K562 (cell line): ENCODE measurements around the gene ACR. TPM values are rescaled to one million over a fixed set of nuclear protein-coding genes. Genes with fewer than 3 reads are reported as not detected.
"Not testable (repeated sequence)": the region's sequence is repeated elsewhere in the genome, so short reads cannot be mapped to it uniquely, and the experiment has no call there.

ENCODE experiments used
- ATAC-seq: fragments of 200-7000 bp; cut with Tn5 transposase; 3 replicates; pipeline ENCODE4 v1.9.1; 2020; ENCODE audit warnings: moderate library complexity
- BruUV-seq: library from RNA; stranded (reverse); fragments of 400-500 nt; replicated peaks from 2 replicates; lab custom pipeline; 2021; lab: Mats Ljungman, UMichigan
- CTCF ChIA-PET: fragments of 300-600 bp; formaldehyde crosslinking; extraction: SDS; loops from one replicate; lab custom pipeline; 2021; ENCODE audit warnings: low intra/inter-chr PET ratio; lab: Yijun Ruan, JAX
- POLR2A ChIA-PET: fragments of 300-600, 350-650 bp; sonication (Branson Sonifier 250); formaldehyde crosslinking; extraction: SDS; loops from one replicate; lab custom pipeline; 2021; ENCODE audit warnings: antibody characterized with exemption, inconsistent platforms; lab: Yijun Ruan, JAX
- DNase-seq, 4 experiments: peaks; one replicate each; pipeline versions ENCODE4 v3.0.0 to v3.0.0-alpha.2; 2011 to 2018; ENCODE audit warnings: low spot score in 3 of 4, mixed read lengths in 3 of 4; ENCODE audit errors: extremely low read depth in 1 of 4
- FAIRE-seq: peaks from 2 replicates; lab custom pipeline; 2011; peaks lifted over from hg19 to GRCh38; lab: Jason Lieb, UNC
- H2AFZ ChIP-seq: 2 replicates; pipeline ENCODE4 v1.6.0; 2011; ENCODE audit warnings: low read depth, low read length, control low read depth, inconsistent platforms
- H3K27ac ChIP-seq: fragments of 200-600 bp; 3 replicates; pipeline ENCODE4 v1.8.0; 2011; ENCODE audit warnings: low read depth, mild to moderate bottlenecking, control low read depth, inconsistent platforms, low read length, moderate library complexity, mixed read lengths; ENCODE audit errors: extremely low read depth
- H3K27me3 ChIP-seq, 2 experiments: fragments of 300-600 bp in 1 of 2; 2 replicates in 1 of 2; 3 replicates in 1 of 2; pipeline versions ENCODE4 v1.6.0 to v1.8.0; 2011; ENCODE audit warnings: inconsistent platforms in 2 of 2, low read length in 2 of 2, mild to moderate bottlenecking in 1 of 2, mixed read lengths in 1 of 2, moderate library complexity in 1 of 2; ENCODE audit not compliant: control insufficient read depth in 2 of 2, insufficient read depth in 2 of 2
- H3K36me3 ChIP-seq: fragments of 300-600 bp; 3 replicates; pipeline ENCODE4 v1.8.0; 2011; ENCODE audit warnings: mild to moderate bottlenecking, low read length, inconsistent platforms; ENCODE audit not compliant: control insufficient read depth, insufficient read depth
- H3K4me1 ChIP-seq, 2 experiments: fragments of 200-600 bp in 1 of 2; replicated peaks in 1 of 2; 2 replicates in 1 of 2; 3 replicates in 1 of 2; pipeline versions ENCODE4 v1.5.1 to v1.8.0; 2011; ENCODE audit warnings: inconsistent platforms in 2 of 2, low read length in 2 of 2, mild to moderate bottlenecking in 1 of 2, mixed read lengths in 1 of 2, moderate library complexity in 1 of 2; ENCODE audit not compliant: control insufficient read depth in 2 of 2, insufficient read depth in 2 of 2
- H3K4me2 ChIP-seq: 2 replicates; pipeline ENCODE4 v1.6.1; 2011; ENCODE audit warnings: low read length, control low read depth, inconsistent platforms, mixed read lengths; ENCODE audit not compliant: insufficient read depth
- H3K4me3 ChIP-seq: fragments of 200-600 bp; sonication (generic), shearing (Covaris generic); 2 replicates; pipeline ENCODE4 v1.5.1; 2016; ENCODE audit warnings: control low read depth, inconsistent platforms
- H3K79me2 ChIP-seq: fragments of 200-600 bp; 3 replicates; pipeline ENCODE4 v1.8.0; 2011; ENCODE audit warnings: low read length, inconsistent platforms; ENCODE audit not compliant: control insufficient read depth, insufficient read depth
- H3K9ac ChIP-seq, 2 experiments: 2 replicates each; pipeline versions ENCODE4 v1.6.0 to v1.6.1; 2011; ENCODE audit warnings: low read depth in 2 of 2, low read length in 2 of 2, control low read depth in 1 of 2, inconsistent platforms in 1 of 2, mild to moderate bottlenecking in 1 of 2, mixed read lengths in 1 of 2; ENCODE audit not compliant: insufficient read depth in 1 of 2
- H3K9me1 ChIP-seq: one replicate; pipeline ENCODE4 v1.6.0; 2011; ENCODE audit warnings: inconsistent platforms, mild to moderate bottlenecking, low read length, moderate library complexity; ENCODE audit not compliant: control insufficient read depth, insufficient read depth
- H3K9me3 ChIP-seq: replicated peaks from 2 replicates; pipeline ENCODE4 v1.5.1; 2011; ENCODE audit warnings: low read depth, low read length, inconsistent platforms; ENCODE audit not compliant: control insufficient read depth, insufficient read depth
- H4K20me1 ChIP-seq: replicated peaks from 2 replicates; pipeline ENCODE4 v1.6.1; 2011; ENCODE audit warnings: low read length, inconsistent platforms, mixed read lengths; ENCODE audit not compliant: control insufficient read depth, insufficient read depth
- ATF3 ChIP-seq, 2 experiments: fragments of 450-650 bp in 1 of 2; sonication (generic) in 1 of 2; formaldehyde crosslinking in 1 of 2; IDR thresholded peaks in 1 of 2; conservative IDR thresholded peaks in 1 of 2; 2 replicates each; pipeline versions ENCODE4 v1.6.1 to v1.8.1; 2016 to 2023; ENCODE audit warnings: mild to moderate bottlenecking in 2 of 2, moderate library complexity in 2 of 2, inconsistent platforms in 1 of 2, missing genetic modification reagents in 1 of 2
- CREM ChIP-seq: IDR thresholded peaks from 2 replicates; pipeline ENCODE4 v1.6.1; 2014; ENCODE audit warnings: antibody characterized with exemption, low read depth
- CXXC5 ChIP-seq: fragments of 250-450 bp; sonication (Bioruptor Pico); IDR thresholded peaks from 2 replicates; pipeline ENCODE4 v1.8.0; 2022; ENCODE audit warnings: inconsistent platforms, mild to moderate bottlenecking, moderate library complexity
- FOSL1 ChIP-seq: fragments of 200-800 bp; sonication (Bioruptor generic); conservative IDR thresholded peaks from 2 replicates; pipeline ENCODE4 v1.6.1; 2016; ENCODE audit warnings: missing genetic modification characterization, missing compliant biosample characterization
- JUND ChIP-seq, 2 experiments: IDR thresholded peaks; 2 replicates in 1 of 2; 3 replicates in 1 of 2; pipeline ENCODE4 v1.6.1; 2011; ENCODE audit warnings: borderline replicate concordance in 2 of 2, low read depth in 2 of 2, low read length in 2 of 2, improper control_type of control experiment in 1 of 2, missing biosample characterization in 1 of 2, missing genetic modification characterization in 1 of 2, missing genetic modification reagents in 1 of 2
- MAFK ChIP-seq: IDR thresholded peaks from 2 replicates; pipeline ENCODE4 v1.6.1; 2011; ENCODE audit warnings: low read length, improper control_type of control experiment
- NFIC ChIP-seq: fragments of 450-650 bp; IDR thresholded peaks from 2 replicates; pipeline ENCODE4 v1.6.1; 2017; ENCODE audit warnings: mild to moderate bottlenecking, inconsistent platforms
- WGBS: fragments of 100-300 bp; shearing (Covaris generic); methylation state at CpG from one replicate; pipeline ENCODE4 v1.1.6; 2016; ENCODE audit warnings: low coverage, mixed read lengths; ENCODE audit not compliant: insufficient coverage; ENCODE audit errors: missing lambda C conversion rate; 5-methylcytosine and 5-hydroxymethylcytosine counted together
- in situ Hi-C: fragments of 300-500 bp; cut with MboI; formaldehyde crosslinking; loops from 4 replicates; pipeline ENCODE4 v1.15.0; 2018; ENCODE audit warnings: inconsistent platforms, mixed read lengths
- intact Hi-C: fragments of 100-400 bp; cut with micrococcal nuclease; formaldehyde crosslinking; loops from 2 replicates; pipeline ENCODE4 v1.14.2; 2022
- polyA plus RNA-seq, 8 experiments: library from polyadenylated mRNA; depleted of rRNA in 4 of 8; stranded (reverse) in 5 of 8; unstranded in 3 of 8; fragments of >200 nt; fragmentation: Nextera tagmentation in 2 of 8; fragmentation: Illumina TruSeq in 1 of 8; extraction: Ambion mirVana in 2 of 8; extraction: Trizol in 1 of 8; gene quantifications; 2 replicates each; pipeline versions ENCODE4 v1.2.1 to v1.2.3, GENCODE V29; 2011 to 2014; ENCODE audit warnings: inconsistent platforms in 1 of 8, missing spikeins in 1 of 8
- total RNA-seq, 7 experiments: library from RNA; depleted of rRNA in 6 of 7; stranded (reverse); fragments of >200 nt in 6 of 7; fragmentation: Illumina TruSeq in 2 of 7; extraction: Trizol in 2 of 7; gene quantifications; 2 replicates each; pipeline versions ENCODE4 v1.2.1 to v1.2.3, GENCODE V29; 2011 to 2021; ENCODE audit warnings: low replicate concordance in 1 of 7
- TF ChIP-seq, protein P1 (sequence below): fragments of 200-600 bp; sonication (generic); IDR thresholded peaks from one replicate; pipeline ENCODE4 v1.6.1; 2012; ENCODE audit warnings: mild to moderate bottlenecking, low read depth, low read length, inconsistent platforms

ACR gene
- total and polyA plus RNA-seq, 9 of the 15 experiments (the other 6 are each of a cell fraction or from before 2014, with no cell fraction given) = not detected

DNA sequence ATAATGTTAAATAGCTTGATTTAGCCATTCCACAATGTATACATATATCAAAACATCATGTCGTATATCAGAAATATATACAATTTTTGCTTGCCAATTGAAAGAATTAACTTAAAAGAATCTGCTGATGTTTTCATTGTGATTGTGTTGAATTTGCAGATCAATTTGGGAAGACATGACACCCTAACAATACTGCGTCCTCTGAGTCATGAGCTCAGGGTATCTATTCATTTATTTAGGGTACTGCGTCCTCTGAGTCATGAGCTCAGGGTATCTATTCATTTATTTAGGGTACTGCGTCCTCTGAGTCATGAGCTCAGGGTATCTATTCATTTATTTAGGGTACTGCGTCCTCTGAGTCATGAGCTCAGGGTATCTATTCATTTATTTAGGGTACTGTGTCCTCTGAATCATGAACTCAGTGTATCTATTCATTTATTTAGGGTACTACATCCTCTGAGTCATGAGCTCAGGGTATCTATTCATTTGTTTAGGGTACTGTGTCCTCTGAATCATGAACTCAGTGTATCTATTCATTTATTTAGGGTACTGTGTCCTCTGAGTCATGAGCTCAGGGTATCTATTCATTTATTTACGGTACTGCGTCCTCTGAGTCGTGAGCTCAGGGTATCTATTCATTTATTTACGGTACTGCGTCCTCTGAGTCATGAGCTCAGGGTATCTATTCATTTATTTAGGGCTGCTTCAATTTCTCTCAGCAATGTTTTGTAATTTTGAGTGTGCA, 21.8 kb downstream of the ACR start:
- FAIRE-seq; H3K4me1 ChIP-seq; H3K36me3 ChIP-seq; in situ Hi-C loops; intact Hi-C loops; H3K9me1 ChIP-seq; H3K4me3 ChIP-seq; H3K27me3 ChIP-seq; H3K9me3 ChIP-seq; H3K27ac ChIP-seq; H2AFZ ChIP-seq; BruUV-seq; H3K9ac ChIP-seq; CTCF ChIA-PET; H4K20me1 ChIP-seq; POLR2A ChIA-PET; H3K4me2 ChIP-seq; ATAC-seq; H3K79me2 ChIP-seq; TF ChIP-seq JUND (tag; IDR thresholded peaks at IDR 0.05; ENCODE audit: borderline replicate concordance, low read depth, low read length); ATF3 (CRISPR knock-in tag; conservative IDR thresholded peaks at IDR 0.05): not testable (repeated sequence)
- peak in 1 of 4 experiments; percentile 42 for DNase-seq
- WGBS = 17% methylated on average over 8 of the region's 10 CpGs
- TF ChIP-seq CXXC5 (CRISPR knock-in tag) (peak; percentile 83), FOSL1 (tag) (peak; percentile 60), JUND (IDR thresholded peaks at IDR 0.05; ENCODE audit: borderline replicate concordance, low read depth, low read length) (0 out of 2 replicates have a peak, but pooled peaks have one; percentile 11), MAFK (peak; percentile 31; the same call in 1 of the 2 replicates), ATF3 (IDR thresholded peaks at IDR 0.05) (peak; percentile 35; the same call in 1 of the 2 replicates), NFIC (peak; percentile 50), CREM (peak; percentile 18; the same call in 1 of the 2 replicates)
- TF ChIP-seq, protein P1, sequence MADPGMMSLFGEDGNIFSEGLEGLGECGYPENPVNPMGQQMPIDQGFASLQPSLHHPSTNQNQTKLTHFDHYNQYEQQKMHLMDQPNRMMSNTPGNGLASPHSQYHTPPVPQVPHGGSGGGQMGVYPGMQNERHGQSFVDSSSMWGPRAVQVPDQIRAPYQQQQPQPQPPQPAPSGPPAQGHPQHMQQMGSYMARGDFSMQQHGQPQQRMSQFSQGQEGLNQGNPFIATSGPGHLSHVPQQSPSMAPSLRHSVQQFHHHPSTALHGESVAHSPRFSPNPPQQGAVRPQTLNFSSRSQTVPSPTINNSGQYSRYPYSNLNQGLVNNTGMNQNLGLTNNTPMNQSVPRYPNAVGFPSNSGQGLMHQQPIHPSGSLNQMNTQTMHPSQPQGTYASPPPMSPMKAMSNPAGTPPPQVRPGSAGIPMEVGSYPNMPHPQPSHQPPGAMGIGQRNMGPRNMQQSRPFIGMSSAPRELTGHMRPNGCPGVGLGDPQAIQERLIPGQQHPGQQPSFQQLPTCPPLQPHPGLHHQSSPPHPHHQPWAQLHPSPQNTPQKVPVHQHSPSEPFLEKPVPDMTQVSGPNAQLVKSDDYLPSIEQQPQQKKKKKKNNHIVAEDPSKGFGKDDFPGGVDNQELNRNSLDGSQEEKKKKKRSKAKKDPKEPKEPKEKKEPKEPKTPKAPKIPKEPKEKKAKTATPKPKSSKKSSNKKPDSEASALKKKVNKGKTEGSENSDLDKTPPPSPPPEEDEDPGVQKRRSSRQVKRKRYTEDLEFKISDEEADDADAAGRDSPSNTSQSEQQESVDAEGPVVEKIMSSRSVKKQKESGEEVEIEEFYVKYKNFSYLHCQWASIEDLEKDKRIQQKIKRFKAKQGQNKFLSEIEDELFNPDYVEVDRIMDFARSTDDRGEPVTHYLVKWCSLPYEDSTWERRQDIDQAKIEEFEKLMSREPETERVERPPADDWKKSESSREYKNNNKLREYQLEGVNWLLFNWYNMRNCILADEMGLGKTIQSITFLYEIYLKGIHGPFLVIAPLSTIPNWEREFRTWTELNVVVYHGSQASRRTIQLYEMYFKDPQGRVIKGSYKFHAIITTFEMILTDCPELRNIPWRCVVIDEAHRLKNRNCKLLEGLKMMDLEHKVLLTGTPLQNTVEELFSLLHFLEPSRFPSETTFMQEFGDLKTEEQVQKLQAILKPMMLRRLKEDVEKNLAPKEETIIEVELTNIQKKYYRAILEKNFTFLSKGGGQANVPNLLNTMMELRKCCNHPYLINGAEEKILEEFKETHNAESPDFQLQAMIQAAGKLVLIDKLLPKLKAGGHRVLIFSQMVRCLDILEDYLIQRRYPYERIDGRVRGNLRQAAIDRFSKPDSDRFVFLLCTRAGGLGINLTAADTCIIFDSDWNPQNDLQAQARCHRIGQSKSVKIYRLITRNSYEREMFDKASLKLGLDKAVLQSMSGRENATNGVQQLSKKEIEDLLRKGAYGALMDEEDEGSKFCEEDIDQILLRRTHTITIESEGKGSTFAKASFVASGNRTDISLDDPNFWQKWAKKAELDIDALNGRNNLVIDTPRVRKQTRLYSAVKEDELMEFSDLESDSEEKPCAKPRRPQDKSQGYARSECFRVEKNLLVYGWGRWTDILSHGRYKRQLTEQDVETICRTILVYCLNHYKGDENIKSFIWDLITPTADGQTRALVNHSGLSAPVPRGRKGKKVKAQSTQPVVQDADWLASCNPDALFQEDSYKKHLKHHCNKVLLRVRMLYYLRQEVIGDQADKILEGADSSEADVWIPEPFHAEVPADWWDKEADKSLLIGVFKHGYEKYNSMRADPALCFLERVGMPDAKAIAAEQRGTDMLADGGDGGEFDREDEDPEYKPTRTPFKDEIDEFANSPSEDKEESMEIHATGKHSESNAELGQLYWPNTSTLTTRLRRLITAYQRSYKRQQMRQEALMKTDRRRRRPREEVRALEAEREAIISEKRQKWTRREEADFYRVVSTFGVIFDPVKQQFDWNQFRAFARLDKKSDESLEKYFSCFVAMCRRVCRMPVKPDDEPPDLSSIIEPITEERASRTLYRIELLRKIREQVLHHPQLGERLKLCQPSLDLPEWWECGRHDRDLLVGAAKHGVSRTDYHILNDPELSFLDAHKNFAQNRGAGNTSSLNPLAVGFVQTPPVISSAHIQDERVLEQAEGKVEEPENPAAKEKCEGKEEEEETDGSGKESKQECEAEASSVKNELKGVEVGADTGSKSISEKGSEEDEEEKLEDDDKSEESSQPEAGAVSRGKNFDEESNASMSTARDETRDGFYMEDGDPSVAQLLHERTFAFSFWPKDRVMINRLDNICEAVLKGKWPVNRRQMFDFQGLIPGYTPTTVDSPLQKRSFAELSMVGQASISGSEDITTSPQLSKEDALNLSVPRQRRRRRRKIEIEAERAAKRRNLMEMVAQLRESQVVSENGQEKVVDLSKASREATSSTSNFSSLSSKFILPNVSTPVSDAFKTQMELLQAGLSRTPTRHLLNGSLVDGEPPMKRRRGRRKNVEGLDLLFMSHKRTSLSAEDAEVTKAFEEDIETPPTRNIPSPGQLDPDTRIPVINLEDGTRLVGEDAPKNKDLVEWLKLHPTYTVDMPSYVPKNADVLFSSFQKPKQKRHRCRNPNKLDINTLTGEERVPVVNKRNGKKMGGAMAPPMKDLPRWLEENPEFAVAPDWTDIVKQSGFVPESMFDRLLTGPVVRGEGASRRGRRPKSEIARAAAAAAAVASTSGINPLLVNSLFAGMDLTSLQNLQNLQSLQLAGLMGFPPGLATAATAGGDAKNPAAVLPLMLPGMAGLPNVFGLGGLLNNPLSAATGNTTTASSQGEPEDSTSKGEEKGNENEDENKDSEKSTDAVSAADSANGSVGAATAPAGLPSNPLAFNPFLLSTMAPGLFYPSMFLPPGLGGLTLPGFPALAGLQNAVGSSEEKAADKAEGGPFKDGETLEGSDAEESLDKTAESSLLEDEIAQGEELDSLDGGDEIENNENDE = peak; percentile 91
